ENCODE results near the gene C9orf50.

C9orf50 gene

GRCh38 chr9:129630967-129631673 lies 10.2 kb upstream of the C9orf50 start:
- no peak for DNase-seq

- no peak for DNase-seq
Measured at GRCh38 chr9:129629251-129629820, 8.4 kb upstream of the C9orf50 start.

GRCh38 chr9:129628709-129629108 lies 7.8 kb upstream of the C9orf50 start:
- no peak for DNase-seq

- no peak for DNase-seq
Measured at GRCh38 chr9:129627556-129628440, 6.9 kb upstream of the C9orf50 start.

GRCh38 chr9:129626625-129627284 lies 5.9 kb upstream of the C9orf50 start:
- DNase-seq, result peak; percentile 54

GRCh38 chr9:129626079-129626624 lies 5.3 kb upstream of the C9orf50 start, which contains the start of gene NTMT1:
NTMT1 (plus strand) TSS chr9:129626163; CDS start chr9:129632704, 6,541 bp downstream.
- DNase-seq, result peak; percentile 94

GRCh38 chr9:129624947-129625346 lies 4.0 kb upstream of the C9orf50 start:
- DNase-seq, result no peak

GRCh38 chr9:129624168-129624759 lies 3.4 kb upstream of the C9orf50 start:
- DNase-seq, result peak; percentile 78

GRCh38 chr9:129623331-129623730 lies 2.4 kb upstream of the C9orf50 start:
- no peak for DNase-seq

GRCh38 chr9:129619787-129620668 lies 873 bp downstream of the C9orf50 start:
- peak; percentile 52 for DNase-seq

GRCh38 chr9:129617167-129617566 lies 3.7 kb downstream of the C9orf50 start:
- no peak for DNase-seq

GRCh38 chr9:129615407-129616285 lies 5.3 kb downstream of the C9orf50 start:
- DNase-seq, result no peak

- DNase-seq, result no peak
Measured at GRCh38 chr9:129614932-129615331, 6.0 kb downstream of the C9orf50 start.

GRCh38 chr9:129613520-129614175 lies 7.3 kb downstream of the C9orf50 start:
- DNase-seq, result no peak

GRCh38 chr9:129612815-129613519 lies 7.9 kb downstream of the C9orf50 start:
- DNase-seq, result no peak

- DNase-seq, result no peak
Measured at GRCh38 chr9:129612123-129612522, 8.8 kb downstream of the C9orf50 start.

- DNase-seq, result no peak
Measured at GRCh38 chr9:129611307-129611800, 9.5 kb downstream of the C9orf50 start.

GRCh38 chr9:129610473-129611306 lies 10.2 kb downstream of the C9orf50 start:
- DNase-seq, result peak; percentile 88

Measured in right forelimb (tissue), 1 donor.